Activated T-cell treated with anti-CD3 and anti-CD28 coated beads, Interleukin-2, amount 50 U/mL, for 24 hours (primary cell): ENCODE measurements around the gene SSBP2.

ENCODE experiments used
- DNase-seq: peaks from one replicate; pipeline ENCODE4 v3.0.0-alpha.2; 2020
- H3K27ac Mint-ChIP-seq: 2 replicates; pipeline ENCODE4 v1.8.0; 2020; ENCODE audit warnings: mild to moderate bottlenecking, mixed read lengths
- H3K27me3 Mint-ChIP-seq: 2 replicates; pipeline ENCODE4 v1.8.0; 2020; ENCODE audit warnings: mixed read lengths
- H3K36me3 Mint-ChIP-seq: 2 replicates; pipeline ENCODE4 v1.8.0; 2020; ENCODE audit warnings: low read depth, mixed read lengths
- H3K4me1 Mint-ChIP-seq: 2 replicates; pipeline ENCODE4 v1.8.0; 2020; ENCODE audit warnings: low read depth, mixed read lengths
- H3K4me3 Mint-ChIP-seq: 2 replicates; pipeline ENCODE4 v1.8.0; 2020; ENCODE audit warnings: mild to moderate bottlenecking, moderate library complexity, mixed read lengths
- H3K9me3 Mint-ChIP-seq: 2 replicates; pipeline ENCODE4 v1.8.0; 2020; ENCODE audit warnings: mixed read lengths

SSBP2 gene

DNA sequence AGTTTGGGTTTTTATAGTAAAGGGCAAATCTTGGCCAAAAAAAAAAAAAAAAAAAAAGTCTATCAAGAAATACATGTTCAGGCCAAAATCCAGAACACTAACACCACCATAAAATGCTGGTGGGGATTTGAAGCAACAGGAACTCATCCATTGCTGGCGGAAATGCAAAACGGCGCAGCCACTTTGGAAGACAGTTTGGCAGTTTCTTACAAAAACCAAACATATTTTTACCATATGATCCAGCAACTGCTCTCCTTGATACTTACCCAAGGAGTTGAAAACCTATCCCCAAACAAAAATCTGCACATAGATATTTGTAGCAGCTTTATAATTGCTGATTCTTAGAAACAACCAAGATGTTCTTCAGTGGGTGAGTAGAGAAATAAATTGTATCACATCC, 203.9 kb downstream of the SSBP2 start:
- H3K36me3 Mint-ChIP-seq: peaks cover 7% of the 10 kb centered on the region
- no peak overlapping the region for H3K27ac Mint-ChIP-seq
- H3K27me3 Mint-ChIP-seq: no peaks in the 10 kb centered on the region
- no peak for DNase-seq
- no peaks in the 10 kb centered on the region for H3K9me3 Mint-ChIP-seq
- H3K4me3 Mint-ChIP-seq: no peak overlapping the region
- H3K4me1 Mint-ChIP-seq: no peaks in the 10 kb centered on the region

DNA sequence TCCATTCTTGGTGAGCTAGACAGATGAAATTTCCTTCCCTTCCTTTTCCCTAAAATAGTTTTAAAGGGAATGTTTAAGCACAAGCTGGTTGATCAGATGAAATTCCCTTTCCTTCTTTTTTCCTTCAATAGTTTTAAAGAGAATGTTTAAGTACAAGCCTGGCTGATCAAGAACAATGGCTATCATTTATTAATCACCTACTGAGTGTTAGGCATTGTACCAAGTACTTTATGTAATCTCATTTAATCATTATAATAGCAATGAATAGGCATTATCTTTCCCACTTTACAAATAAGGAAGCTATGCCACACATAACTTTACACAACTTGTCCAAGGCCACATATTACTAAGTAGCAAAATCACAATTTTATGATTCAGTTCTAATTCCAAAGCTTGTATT, 205.0 kb downstream of the SSBP2 start:
- Mint-ChIP-seq H3K9me3 (no peaks in the 10 kb centered on the region), H3K36me3 (peaks cover 7% of the 10 kb centered on the region), H3K4me3 (no peak overlapping the region), H3K4me1 (peaks cover 4% of the 10 kb centered on the region), H3K27ac (no peak overlapping the region), H3K27me3 (no peaks in the 10 kb centered on the region)
- DNase-seq: no peak

DNA sequence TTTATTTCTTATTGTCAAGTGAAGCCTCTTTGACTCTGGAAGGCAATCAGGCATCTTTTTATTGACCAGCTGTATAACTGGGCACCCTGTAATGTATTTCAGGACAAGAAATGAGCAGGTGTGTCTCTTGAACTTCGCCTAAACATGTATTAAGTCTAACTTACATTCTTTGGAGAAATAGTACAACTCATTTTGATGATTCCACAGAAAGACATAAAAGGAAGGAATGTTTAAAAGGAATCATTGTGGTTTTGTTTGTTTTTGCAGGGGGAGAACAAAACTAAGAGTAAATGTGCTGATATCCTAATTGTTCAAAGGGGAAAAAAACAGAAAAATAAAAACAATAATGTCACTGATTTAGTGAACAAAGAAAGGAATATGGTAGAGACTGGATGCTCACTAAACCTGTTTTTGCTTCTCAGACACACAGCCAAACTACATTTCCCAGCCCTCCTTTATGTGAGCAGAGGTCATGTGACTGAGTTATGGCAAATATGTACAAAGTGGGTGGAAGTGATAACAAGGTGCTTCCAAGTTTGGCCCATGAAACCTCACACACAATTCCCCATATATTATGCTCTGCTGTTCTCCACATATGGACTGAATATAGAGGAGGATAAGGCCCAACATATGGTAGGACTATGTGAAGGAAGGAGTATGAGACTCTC, 206.4 kb downstream of the SSBP2 start:
- H3K9me3 Mint-ChIP-seq: no peaks in the 10 kb centered on the region
- H3K27ac Mint-ChIP-seq: no peak overlapping the region
- no peak for DNase-seq
- no peaks in the 10 kb centered on the region for H3K27me3 Mint-ChIP-seq
- H3K4me3 Mint-ChIP-seq: no peak overlapping the region
- peaks cover 12% of the 10 kb centered on the region for H3K4me1 Mint-ChIP-seq
- peaks cover 2% of the 10 kb centered on the region for H3K36me3 Mint-ChIP-seq

DNA sequence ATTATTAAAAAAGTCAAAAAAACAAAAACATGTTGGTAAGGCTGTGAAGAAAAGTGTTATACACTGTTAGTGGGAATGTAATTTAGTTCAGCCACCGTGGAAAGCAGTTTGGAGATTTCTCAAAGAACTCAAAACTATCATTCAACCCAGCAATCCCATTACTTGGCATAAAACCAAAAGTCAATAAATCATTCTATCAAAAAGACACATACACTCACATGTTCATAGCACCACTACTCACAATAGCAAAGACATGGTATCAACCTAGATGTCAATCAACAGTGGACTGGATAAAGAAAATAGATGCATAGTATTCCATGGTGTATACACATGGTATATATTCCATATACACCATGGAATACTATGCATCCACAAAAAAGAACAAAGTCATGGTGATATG, 208.7 kb downstream of the SSBP2 start:
- Mint-ChIP-seq H3K27ac (no peak overlapping the region), H3K4me1 (peaks cover 33% of the 10 kb centered on the region), H3K9me3 (no peaks in the 10 kb centered on the region), H3K36me3 (peaks cover 2% of the 10 kb centered on the region), H3K27me3 (no peaks in the 10 kb centered on the region), H3K4me3 (no peak overlapping the region)
- no peak for DNase-seq

DNA sequence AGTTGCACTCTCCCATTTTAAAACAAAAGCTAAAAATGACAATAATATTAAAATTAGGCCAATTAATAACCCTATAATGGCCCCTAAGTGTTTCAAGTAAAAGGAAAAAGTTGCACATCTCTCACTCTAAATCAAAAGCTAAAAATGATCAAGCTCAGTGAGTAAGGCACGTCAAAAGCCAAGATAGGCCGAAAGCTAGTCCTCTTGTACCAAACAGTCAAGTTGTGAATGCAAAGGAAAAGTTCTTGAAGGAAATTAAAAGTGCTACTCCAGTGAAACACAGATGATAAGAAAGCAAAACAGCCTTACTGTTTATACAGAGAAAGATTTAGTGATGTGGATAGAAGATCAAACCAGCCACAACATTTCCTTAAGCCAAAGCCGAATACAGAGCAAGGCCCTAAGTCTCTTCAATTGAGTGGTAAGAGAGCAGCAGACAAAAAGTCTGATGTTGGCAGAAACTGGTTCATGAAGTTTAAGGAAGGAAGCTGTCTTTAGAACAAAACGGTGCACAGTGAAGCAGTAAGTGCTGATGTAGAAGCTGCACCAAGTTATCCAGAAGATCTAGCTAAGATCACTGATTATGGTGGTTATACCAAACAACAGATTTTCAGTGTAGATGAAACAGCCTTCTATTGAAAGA, 212.9 kb downstream of the SSBP2 start:
- Mint-ChIP-seq H3K9me3 (no peaks in the 10 kb centered on the region), H3K4me3 (no peak overlapping the region), H3K27ac (peak overlapping the region; percentile 82), H3K27me3 (no peaks in the 10 kb centered on the region), H3K4me1 (peaks cover 56% of the 10 kb centered on the region), H3K36me3 (no peaks in the 10 kb centered on the region)
- no peak for DNase-seq

DNA sequence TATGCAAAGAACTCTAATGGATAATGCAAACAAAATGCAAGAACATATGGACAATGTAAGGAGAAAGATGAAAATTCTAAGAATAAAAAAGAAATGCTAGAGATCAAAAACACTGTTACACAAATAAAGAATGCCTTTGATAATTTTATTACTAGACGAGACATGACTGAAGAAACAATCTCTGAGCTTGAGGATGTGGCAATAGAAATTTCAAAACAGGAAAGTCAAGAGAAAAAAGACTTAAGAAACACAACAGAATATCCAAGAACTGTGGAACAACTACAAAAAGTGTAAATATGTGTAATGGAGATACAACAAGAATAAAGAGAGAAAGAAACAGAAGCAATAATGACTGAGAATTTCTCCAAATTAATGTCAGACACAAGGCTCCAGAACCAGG, 216.5 kb downstream of the SSBP2 start:
- H3K9me3 Mint-ChIP-seq: no peaks in the 10 kb centered on the region
- H3K27me3 Mint-ChIP-seq: no peaks in the 10 kb centered on the region
- H3K36me3 Mint-ChIP-seq: no peaks in the 10 kb centered on the region
- H3K4me3 Mint-ChIP-seq: no peak overlapping the region
- no peak for DNase-seq
- peak overlapping the region; percentile 65 for H3K27ac Mint-ChIP-seq
- H3K4me1 Mint-ChIP-seq: peaks cover 55% of the 10 kb centered on the region

DNA sequence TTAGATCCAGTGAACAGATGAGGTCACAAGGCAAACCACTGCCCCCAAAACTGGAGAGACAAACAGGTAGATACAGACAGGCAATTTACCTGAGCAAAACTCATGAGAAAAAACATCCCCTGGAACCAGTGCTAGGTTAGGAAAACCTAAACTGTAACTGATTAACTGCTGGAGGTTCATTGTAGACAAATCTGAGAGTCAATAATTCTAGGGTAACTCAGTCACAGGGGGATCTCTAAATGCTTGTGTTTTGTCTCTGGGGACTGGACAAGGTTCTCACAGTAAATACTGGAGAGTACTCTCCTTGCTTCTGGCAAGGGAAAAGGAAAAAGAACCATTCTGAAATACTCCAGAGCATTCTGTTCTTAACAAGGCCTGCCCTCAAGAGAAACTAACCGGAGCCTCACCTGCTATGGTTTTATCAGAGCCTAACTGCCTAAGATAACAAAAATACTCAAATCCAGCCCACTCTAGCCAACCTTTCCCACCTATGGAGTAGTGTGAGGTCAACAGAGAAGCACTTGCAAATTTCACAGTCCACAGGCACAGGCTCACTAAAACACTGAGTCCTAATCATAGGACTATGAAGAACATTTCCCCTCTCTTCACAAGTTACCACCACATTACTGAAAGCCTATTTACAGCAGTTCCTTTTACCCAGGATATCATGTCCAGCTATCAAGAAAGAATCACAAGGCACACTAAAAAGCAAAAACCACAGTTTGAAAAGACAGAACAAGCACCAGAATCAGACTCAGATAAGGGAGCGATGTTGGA, 217.1 kb downstream of the SSBP2 start:
- peak overlapping the region; percentile 65 for H3K27ac Mint-ChIP-seq
- H3K36me3 Mint-ChIP-seq: no peaks in the 10 kb centered on the region
- no peaks in the 10 kb centered on the region for H3K27me3 Mint-ChIP-seq
- DNase-seq: no peak
- H3K4me3 Mint-ChIP-seq: no peak overlapping the region
- H3K4me1 Mint-ChIP-seq: peaks cover 50% of the 10 kb centered on the region
- no peaks in the 10 kb centered on the region for H3K9me3 Mint-ChIP-seq

DNA sequence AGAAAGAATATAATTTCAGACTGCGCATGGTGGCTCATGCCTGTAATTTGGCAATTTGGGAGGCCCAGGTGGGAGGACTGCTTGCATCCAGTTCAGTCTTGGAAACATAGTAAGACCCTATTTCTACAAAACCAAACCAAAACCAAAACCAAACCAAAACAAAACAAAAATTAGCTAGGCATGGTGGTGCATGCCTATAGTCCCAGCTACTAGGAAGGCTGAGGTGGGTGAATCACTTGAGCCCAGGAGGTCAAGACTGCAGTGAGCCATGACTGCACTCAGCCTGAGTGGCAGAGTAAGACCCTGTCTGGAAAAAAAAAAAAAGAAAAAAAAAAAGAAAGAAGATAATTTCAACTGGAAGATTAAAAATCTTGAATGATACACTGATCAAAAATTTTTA, 220.0 kb downstream of the SSBP2 start:
- H3K4me3 Mint-ChIP-seq: no peak overlapping the region
- no peaks in the 10 kb centered on the region for H3K9me3 Mint-ChIP-seq
- no peaks in the 10 kb centered on the region for H3K36me3 Mint-ChIP-seq
- no peak for DNase-seq
- no peaks in the 10 kb centered on the region for H3K27me3 Mint-ChIP-seq
- peaks cover 32% of the 10 kb centered on the region for H3K4me1 Mint-ChIP-seq
- H3K27ac Mint-ChIP-seq: no peak overlapping the region

DNA sequence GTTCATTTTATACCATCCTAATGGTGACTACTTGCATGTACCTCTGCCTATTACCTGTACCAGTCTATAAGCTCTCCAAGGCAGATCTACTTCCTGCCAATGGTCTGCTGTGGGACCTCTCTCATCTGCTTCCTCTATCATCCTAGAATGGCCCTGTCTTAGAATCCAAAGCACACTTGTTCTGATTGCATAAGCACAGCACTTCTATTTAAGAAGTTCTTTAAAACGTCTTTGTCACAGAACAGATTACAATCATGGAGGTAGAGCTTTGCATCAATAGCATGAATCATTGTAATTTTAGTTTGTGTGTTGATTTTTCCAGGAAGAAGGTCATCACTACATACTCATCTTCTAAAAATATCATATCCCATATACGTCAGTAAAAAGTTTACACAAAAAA, 225.2 kb downstream of the SSBP2 start:
- Mint-ChIP-seq H3K36me3 (no peaks in the 10 kb centered on the region), H3K4me1 (peaks cover 18% of the 10 kb centered on the region), H3K9me3 (no peaks in the 10 kb centered on the region), H3K27ac (peak overlapping the region; percentile 38), H3K27me3 (no peaks in the 10 kb centered on the region), H3K4me3 (no peak overlapping the region)
- DNase-seq: no peak

DNA sequence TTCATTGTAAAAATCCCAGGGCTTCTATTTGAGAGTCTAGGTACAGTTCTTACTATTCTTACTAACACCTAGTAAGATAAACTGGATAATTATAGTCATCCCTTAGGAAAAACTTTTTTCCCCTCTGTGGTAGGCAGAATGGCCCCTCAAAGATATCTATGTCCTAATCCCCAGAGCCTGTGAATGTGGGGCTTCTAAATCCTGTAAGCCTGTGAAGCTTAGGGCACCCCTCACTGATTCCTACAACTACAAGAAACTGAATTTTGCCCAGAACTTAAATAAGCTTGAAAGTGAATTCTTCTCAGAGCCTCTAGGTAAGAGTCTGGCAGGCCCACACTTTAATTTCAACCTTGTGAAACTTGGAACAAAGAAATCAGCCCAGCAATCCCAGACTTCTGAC, 226.9 kb downstream of the SSBP2 start:
- DNase-seq: no peak
- H3K4me1 Mint-ChIP-seq: peaks cover 14% of the 10 kb centered on the region
- H3K27me3 Mint-ChIP-seq: no peaks in the 10 kb centered on the region
- H3K36me3 Mint-ChIP-seq: no peaks in the 10 kb centered on the region
- H3K27ac Mint-ChIP-seq: no peak overlapping the region
- H3K4me3 Mint-ChIP-seq: no peak overlapping the region
- no peaks in the 10 kb centered on the region for H3K9me3 Mint-ChIP-seq

DNA sequence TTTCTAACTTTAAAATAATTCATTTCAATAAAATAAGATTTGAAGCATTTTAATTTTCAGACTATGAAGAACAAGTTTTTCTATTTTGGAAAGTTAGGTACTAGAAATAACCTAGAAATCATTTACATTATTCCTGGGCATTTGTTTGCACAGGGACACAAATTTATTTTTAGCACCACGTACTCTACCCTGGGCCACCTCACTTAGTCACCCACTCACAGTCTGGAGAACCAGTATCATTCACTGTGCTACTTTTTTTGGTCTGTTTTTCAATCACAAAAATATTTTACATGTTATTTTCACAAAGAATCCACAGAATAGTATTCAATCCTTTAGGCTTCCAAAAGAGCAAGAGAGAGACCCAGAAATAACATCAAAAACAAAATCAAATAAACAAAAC, 228.3 kb downstream of the SSBP2 start:
- H3K4me3 Mint-ChIP-seq: no peak overlapping the region
- no peaks in the 10 kb centered on the region for H3K36me3 Mint-ChIP-seq
- peaks cover 14% of the 10 kb centered on the region for H3K4me1 Mint-ChIP-seq
- no peaks in the 10 kb centered on the region for H3K9me3 Mint-ChIP-seq
- no peaks in the 10 kb centered on the region for H3K27me3 Mint-ChIP-seq
- H3K27ac Mint-ChIP-seq: no peak overlapping the region
- DNase-seq: no peak

DNA sequence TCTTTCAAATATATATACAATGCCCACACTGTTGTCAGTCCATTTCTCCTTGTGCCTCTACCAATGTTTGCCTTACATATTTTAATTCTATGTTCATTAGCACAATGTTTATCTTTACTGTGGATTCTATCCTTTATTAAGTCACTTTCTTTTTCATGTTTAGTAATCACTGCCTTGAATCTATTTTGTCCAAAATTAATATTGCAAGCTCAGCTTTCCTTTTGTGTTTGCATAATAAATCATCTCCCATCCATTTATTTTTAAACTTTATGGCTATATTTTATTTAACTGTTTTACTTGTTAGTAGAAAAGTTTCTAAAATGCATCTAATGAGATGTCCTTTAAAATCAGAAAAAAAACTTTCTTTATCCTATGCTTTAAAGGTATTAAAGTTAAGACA, 230.1 kb downstream of the SSBP2 start:
- DNase-seq: no peak
- no peaks in the 10 kb centered on the region for H3K27me3 Mint-ChIP-seq
- H3K4me3 Mint-ChIP-seq: no peak overlapping the region
- H3K9me3 Mint-ChIP-seq: no peaks in the 10 kb centered on the region
- no peaks in the 10 kb centered on the region for H3K36me3 Mint-ChIP-seq
- peaks cover 14% of the 10 kb centered on the region for H3K4me1 Mint-ChIP-seq
- H3K27ac Mint-ChIP-seq: no peak overlapping the region

DNA sequence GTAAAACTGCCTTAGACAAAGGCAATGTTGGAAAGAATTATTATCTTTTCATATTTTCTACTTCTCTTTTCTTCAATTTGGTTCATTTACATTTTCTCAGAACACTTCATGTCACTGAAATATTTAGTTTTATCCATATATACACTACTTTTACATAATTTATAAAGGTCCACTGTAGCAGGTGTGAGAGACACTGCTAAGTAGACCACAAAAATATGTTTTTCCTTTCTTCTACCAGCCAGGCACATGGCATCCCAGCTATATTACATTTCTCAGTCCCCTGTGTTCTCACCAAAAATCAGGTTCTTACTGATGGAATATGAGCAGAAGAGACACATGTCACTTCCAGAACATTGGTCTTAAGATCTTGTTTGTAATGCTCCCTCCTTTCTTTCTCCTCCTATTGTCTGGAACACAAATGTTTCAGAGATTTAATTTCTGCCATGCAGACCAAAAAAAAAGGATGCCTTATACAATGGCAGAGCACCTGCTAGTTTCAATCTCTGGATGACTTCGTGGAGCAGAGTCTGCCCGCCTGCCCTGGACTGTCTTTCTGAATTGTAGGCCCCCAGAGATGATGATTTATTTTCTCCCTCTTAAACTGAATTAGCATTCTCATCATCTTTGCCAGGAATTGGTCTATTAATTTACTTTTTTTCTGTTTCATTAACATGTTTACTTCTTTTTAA, 231.5 kb downstream of the SSBP2 start:
- Mint-ChIP-seq H3K4me3 (no peak overlapping the region), H3K27ac (no peak overlapping the region), H3K27me3 (no peaks in the 10 kb centered on the region), H3K4me1 (peaks cover 4% of the 10 kb centered on the region), H3K36me3 (no peaks in the 10 kb centered on the region), H3K9me3 (no peaks in the 10 kb centered on the region)
- DNase-seq: no peak

DNA sequence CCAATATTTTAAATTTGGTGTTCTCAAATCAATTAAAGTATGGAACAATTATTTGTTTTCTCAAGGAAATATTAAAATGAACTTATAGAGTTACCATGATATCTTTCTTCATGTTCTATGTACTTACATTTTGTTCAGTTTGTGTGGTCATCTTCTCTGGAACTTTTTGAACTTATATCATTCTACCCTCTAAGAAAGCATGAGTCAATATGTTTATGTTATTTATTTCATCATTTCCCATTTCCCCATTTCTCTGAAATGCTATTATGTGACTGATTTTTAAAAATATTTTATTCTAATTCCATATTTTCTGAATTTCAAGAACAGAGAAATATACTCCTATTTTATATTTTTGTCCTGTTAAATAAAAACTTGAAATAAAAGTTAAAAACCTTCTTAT, 233.4 kb downstream of the SSBP2 start:
- Mint-ChIP-seq H3K27me3 (no peaks in the 10 kb centered on the region), H3K9me3 (no peaks in the 10 kb centered on the region), H3K4me1 (peaks cover 3% of the 10 kb centered on the region), H3K4me3 (no peak overlapping the region), H3K36me3 (no peaks in the 10 kb centered on the region), H3K27ac (no peak overlapping the region)
- DNase-seq: no peak

DNA sequence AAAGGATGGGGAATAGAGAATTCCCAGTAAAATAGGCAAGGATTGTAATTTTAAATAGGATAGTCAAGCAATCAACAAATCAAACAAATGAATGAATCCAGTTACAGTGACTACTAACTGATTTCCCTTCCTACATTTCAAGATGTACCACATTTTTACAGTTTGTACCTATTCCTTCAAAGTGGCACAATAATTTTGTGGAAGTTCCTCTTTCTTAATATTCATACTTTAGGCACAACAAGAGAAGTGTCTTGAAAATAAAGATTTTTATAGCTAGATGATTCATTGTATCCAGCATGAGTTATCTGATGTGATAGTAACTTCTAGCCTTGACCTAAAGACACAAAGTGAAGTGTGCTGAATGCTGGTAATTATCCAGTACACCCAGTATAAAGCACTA, 234.8 kb downstream of the SSBP2 start:
- Mint-ChIP-seq H3K36me3 (no peaks in the 10 kb centered on the region), H3K9me3 (no peaks in the 10 kb centered on the region), H3K27ac (no peak overlapping the region), H3K4me3 (no peak overlapping the region), H3K4me1 (peaks cover 3% of the 10 kb centered on the region), H3K27me3 (no peaks in the 10 kb centered on the region)
- DNase-seq: no peak
